GM18519 (cell line): ENCODE data around the gene NELL2.
A peak's percentile ranks its signal among the peaks of the same experiment; 100 is the strongest.
"Not testable (repeated sequence)": the region's sequence is repeated elsewhere in the genome, so short reads cannot be mapped to it uniquely, and the experiment has no call there.

ENCODE experiments used
- ATAC-seq: cut with Tn5 transposase; IDR thresholded peaks from one replicate; pipeline ENCODE4 v1.9.1; 2021; ENCODE audit warnings: mild to moderate bottlenecking, moderate library complexity; ENCODE audit not compliant: unreplicated experiment, low FRiP score

NELL2 gene

GRCh38 chr12:44875954-44876543 is at the start of gene NELL2:
TSS of gene NELL2 (minus strand) at chr12:44876315. CDS start at chr12:44875869, 446 bp downstream.
- ATAC-seq = peak; percentile 17

GRCh38 chr12:44921736-44922135 is 45.6 kb upstream of the NELL2 start:
- no peak for ATAC-seq

GRCh38 chr12:44917141-44917540 is 41.0 kb upstream of the NELL2 start:
- no peak for ATAC-seq

GRCh38 chr12:44915958-44916357 is 39.8 kb upstream of the NELL2 start:
- ATAC-seq = no peak

GRCh38 chr12:44904321-44904720 is 28.2 kb upstream of the NELL2 start:
- no peak for ATAC-seq

- not testable (repeated sequence) for ATAC-seq
Measured at GRCh38 chr12:44898108-44898507, 22.0 kb upstream of the NELL2 start.

GRCh38 chr12:44889926-44890325 is 13.8 kb upstream of the NELL2 start:
- ATAC-seq = no peak

- ATAC-seq = no peak
Measured at GRCh38 chr12:44889162-44889561, 13.0 kb upstream of the NELL2 start.

GRCh38 chr12:44885902-44886301 is 9.8 kb upstream of the NELL2 start:
- ATAC-seq = no peak

GRCh38 chr12:44881197-44881596 is 5.1 kb upstream of the NELL2 start:
- ATAC-seq = no peak

GRCh38 chr12:44876544-44877410 is 662 bp upstream of the NELL2 start:
- ATAC-seq = peak; percentile 44

- ATAC-seq = no peak
Measured at GRCh38 chr12:44875417-44875953, 630 bp downstream of the NELL2 start.

GRCh38 chr12:44874981-44875416 is 1.1 kb downstream of the NELL2 start:
- ATAC-seq = no peak

- no peak for ATAC-seq
Measured at GRCh38 chr12:44873898-44874297, 2.2 kb downstream of the NELL2 start.

GRCh38 chr12:44869503-44869902 is 6.6 kb downstream of the NELL2 start:
- ATAC-seq = no peak

GRCh38 chr12:44863867-44864266 is 12.2 kb downstream of the NELL2 start:
- no peak for ATAC-seq

GRCh38 chr12:44859998-44860689 is 16.0 kb downstream of the NELL2 start:
- no peak for ATAC-seq

GRCh38 chr12:44858226-44858855 is 17.8 kb downstream of the NELL2 start:
- no peak for ATAC-seq

- ATAC-seq = no peak
Measured at GRCh38 chr12:44852483-44852882, 23.6 kb downstream of the NELL2 start.

GRCh38 chr12:44851586-44851985 is 24.5 kb downstream of the NELL2 start:
- ATAC-seq = no peak

- ATAC-seq = peak; percentile 45
Measured at GRCh38 chr12:44848703-44849085, 27.4 kb downstream of the NELL2 start.
